Motor neuron (in vitro differentiated cells): Measurements from ENCODE around the gene SCAMP3. TPM values are rescaled to one million over a fixed set of nuclear protein-coding genes. Genes with fewer than 3 reads are reported as not detected.

ENCODE experiments used
- ATAC-seq, 8 experiments: fragments of 200-7000 bp; cut with Tn5 transposase; replicated peaks in 6 of 8; 2 replicates each; pipeline ENCODE4 v1.8.0; 2021; ENCODE audit warnings: mild to moderate bottlenecking in 8 of 8, moderate library complexity in 8 of 8
- H3K27ac ChIP-seq, 2 donors: fragments of 250-450 bp; sonication (Bioruptor Pico); 2 replicates each; pipeline ENCODE4 v1.9.0; 2021; ENCODE audit warnings: antibody characterized with exemption in 2 of 2, mild to moderate bottlenecking in 2 of 2, moderate library complexity in 1 of 2
- H3K4me1 ChIP-seq, 2 donors: fragments of 250-450 bp; sonication (Bioruptor Pico); replicated peaks in 1 of 2; 2 replicates each; pipeline ENCODE4 v1.6.1; 2021; ENCODE audit warnings: antibody characterized with exemption in 2 of 2, mild to moderate bottlenecking in 2 of 2, moderate library complexity in 1 of 2
- H3K4me3 ChIP-seq, 5 donors: fragments of 250-450 bp; sonication (Bioruptor Pico); 2 replicates each; pipeline ENCODE4 v1.9.0; 2021; ENCODE audit warnings: antibody characterized with exemption in 5 of 5, mild to moderate bottlenecking in 5 of 5, moderate library complexity in 4 of 5
- WGBS, 10 experiments: fragments of 450-650 bp; shearing (Covaris generic); methylation state at CpG; one replicate each; pipeline ENCODE4 v1.0.0; 2022; 5-methylcytosine and 5-hydroxymethylcytosine counted together
- in situ Hi-C, 9 experiments: fragments of 400-800 bp; cut with MboI; loops; one replicate each; pipeline ENCODE4 v1.15.0; 2021; ENCODE audit warnings: low sequenced_read_pairs in 9 of 9, low pct_unique_long_range_greater_than_20kb in 2 of 9; ENCODE audit not compliant: unreplicated experiment in 9 of 9
- total RNA-seq, 8 experiments: library from RNA; unstranded; fragments of 300-600 nt; gene quantifications; 2 replicates each; pipeline versions ENCODE4 v1.2.3 to v1.2.4, GENCODE V29; 2022

SCAMP3 gene
- total RNA-seq: 100 to 1,000 TPM in 3 of 8 experiments, 10 to 100 TPM in 5; 52.0 to 115 (median 80.0) TPM

DNA sequence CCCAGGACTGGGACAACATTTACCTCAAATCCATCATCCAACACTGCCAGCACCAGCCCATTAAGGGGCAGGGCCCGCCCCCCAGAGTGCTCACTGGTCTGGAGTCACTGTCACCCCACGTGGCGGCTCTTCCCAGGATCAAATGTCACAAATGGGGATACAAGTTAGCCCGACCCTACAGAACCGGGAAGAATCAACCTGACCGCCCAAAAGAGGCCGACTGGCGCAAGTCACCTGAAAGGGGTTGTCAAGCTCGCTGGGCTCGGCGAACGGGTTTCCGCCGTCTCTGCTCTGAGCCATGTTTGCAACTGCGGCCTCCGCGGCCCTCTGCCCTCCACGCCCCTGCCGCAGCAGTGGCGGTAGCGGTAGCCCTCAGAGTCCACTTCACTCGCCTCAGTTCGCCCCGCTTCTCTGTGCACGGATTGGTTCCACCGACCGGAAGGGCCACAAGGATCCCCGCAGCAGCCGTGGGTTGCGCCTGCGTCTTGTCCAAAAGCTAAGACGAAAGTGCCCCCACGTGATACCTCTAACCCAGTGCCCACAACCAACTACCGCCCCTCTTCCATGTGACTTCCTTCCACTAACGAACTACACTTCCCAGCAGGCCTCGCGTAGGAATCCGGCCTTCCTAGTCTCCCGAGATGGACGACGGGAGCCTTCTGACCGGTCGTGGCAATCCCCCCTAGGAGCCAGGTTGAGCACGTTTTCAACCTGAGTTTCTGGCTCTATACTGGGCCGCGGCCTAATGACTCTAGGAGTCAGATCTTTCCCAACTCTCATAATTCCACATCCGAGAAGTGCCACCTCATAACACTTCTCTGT is at the start of gene SCAMP3:
Gene SCAMP3, minus strand, starts transcription at position 509 of the 822 bp plus-strand sequence. Its CDS starts 209 bp downstream, at position 300.
- Histone ChIP-seq H3K27ac (peak within 1 kb of the TSS; percentile 71 to 75), H3K4me1 (peaks cover 8 to 12% of the 10 kb centered on the region in 2 donors), H3K4me3 (peak within 1 kb of the TSS; percentile 55 to 75 (median 67))
- 0 to 3% (median 0%) methylated on average over 2 to 30 of the region's 47 CpGs; no CpG with 5 or more reads in 1 of the 10 experiments for WGBS, 10 experiments
- ATAC-seq: peak; percentile 89 to 97 (median 95)
- in situ Hi-C loops: no loop called here

DNA sequence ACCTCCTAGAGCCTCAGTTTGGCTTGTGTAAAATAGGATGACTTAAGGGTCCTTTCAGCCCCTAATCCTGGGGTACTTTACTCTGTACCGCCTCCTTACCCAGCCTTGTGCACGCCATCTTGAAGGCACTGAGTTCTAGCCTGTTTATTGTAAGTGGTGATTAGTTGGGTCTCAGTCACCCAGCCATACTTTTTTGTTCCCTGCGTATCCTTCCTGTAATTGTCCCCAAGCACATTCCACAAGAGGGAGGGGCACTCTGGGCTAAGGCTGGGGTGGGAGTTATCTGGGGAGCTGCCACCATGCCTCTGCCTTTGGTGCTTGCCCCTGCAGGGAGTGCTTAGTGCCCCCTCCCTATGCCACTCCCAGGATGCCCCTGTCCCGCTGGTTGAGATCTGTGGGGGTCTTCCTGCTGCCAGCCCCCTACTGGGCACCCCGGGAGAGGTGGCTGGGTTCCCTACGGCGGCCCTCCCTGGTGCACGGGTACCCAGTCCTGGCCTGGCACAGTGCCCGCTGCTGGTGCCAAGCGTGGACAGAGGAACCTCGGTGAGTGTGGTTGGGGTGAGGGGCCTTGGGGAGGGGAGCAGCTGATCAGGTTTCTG is 47.4 kb upstream of the SCAMP3 start:
- Histone ChIP-seq H3K27ac (peak overlapping the region; percentile 77 to 89), H3K4me3 (peak overlapping the region; percentile 66 to 94 (median 75)), H3K4me1 (peaks cover 16 to 21% of the 10 kb centered on the region in 2 donors)
- WGBS, 10 experiments: 0 to 14% (median 0%) methylated on average over 1 to 4 of the region's 11 CpGs; no CpG with 5 or more reads in 7 of the 10 experiments
- in situ Hi-C loops: no loop called here
- ATAC-seq: peak in 1 of 8 experiments; percentile 3

DNA sequence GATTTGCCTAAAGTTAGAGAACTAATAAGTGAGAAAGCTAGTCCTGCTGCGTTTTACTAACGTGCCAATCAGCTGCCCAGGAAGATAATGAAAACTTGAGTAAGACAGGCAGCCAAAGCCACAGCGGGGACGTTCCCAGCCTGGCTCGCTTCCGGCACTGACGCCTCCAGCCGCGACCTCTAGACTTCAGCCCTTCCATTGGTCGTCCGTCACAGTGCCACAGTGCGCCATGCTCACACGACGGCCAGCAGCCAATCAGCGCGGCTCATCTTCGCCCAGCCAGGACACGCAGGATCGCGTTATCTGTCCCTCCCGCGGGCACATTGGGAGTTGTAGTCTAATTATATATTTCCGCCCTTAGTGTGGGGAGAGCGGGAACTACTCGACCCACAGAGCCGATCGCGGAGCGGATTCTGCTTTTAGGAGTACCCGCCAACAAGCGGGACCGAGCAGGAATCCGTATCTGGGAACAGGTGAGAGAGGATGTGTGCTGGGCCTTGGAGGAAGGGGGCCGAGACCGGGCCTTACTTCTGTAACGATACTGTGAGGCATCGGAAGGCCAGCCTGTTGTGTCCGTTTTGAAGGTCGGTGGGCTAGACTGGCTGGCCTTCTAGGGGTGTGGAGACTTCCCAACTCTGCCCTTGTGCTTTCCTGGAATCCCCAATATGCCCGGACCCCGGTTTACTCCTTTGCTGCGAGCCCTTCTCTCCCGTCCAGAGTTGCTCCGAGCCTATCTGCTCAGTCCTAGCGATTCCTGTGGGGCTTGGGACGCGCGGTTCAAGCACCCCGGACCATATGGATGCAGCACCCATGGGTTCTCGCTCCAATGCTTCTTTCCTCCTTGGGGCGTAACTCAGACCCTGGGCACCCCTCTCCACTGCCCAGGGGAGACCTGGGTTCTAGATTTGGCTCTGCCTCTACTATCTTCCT is 46.6 kb upstream of the SCAMP3 start, which contains the start of gene FDPS:
Gene FDPS, plus strand, starts transcription at position 374 of the 930 bp plus-strand sequence. CDS start 924 bp downstream, outside the sequence.
- Histone ChIP-seq H3K4me3 (peak within 1 kb of the TSS; percentile 66 to 94 (median 75)), H3K27ac (peak within 1 kb of the TSS; percentile 84 to 89), H3K4me1 (peaks cover 16 to 21% of the 10 kb centered on the region in 2 donors)
- in situ Hi-C loops: no loop called here
- ATAC-seq: peak; percentile 94 to 98 (median 97)
- 0 to 7% (median 0%) methylated on average over 1 to 44 of the region's 51 CpGs for WGBS, 10 experiments

DNA sequence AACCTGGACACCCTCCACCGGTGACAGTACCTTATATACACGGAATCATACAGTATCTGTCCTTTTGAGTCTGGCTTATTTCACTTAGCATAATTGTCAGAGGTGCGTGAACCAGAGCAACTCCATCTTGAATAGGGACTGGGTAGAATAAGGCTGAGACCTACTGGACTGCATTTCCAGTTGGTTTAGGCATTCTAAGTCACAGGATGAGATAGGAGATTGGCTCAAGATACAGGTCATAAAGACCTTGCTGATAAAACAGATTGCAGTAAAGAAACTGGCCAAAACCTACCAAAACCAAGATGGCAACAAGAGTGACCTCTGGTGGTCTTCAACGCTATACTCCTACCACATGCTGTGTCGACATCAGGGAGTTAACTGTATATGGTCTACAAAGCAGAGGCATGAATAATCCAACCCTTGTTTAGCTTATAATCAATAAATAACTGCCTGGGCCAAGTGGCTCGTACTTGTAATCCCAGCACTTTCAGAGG is 45.1 kb upstream of the SCAMP3 start:
- 0 to 100% (median 83%) methylated on average over 1 to 6 of the region's 6 CpGs; no CpG with 5 or more reads in 3 of the 10 experiments for WGBS, 10 experiments
- peak overlapping the region in 1 of 2 donors; percentile 75 for H3K27ac ChIP-seq
- peaks cover 16 to 21% of the 10 kb centered on the region in 2 donors for H3K4me1 ChIP-seq
- H3K4me3 ChIP-seq: no peak overlapping the region
- in situ Hi-C loops: no loop called here
- ATAC-seq: no peak

DNA sequence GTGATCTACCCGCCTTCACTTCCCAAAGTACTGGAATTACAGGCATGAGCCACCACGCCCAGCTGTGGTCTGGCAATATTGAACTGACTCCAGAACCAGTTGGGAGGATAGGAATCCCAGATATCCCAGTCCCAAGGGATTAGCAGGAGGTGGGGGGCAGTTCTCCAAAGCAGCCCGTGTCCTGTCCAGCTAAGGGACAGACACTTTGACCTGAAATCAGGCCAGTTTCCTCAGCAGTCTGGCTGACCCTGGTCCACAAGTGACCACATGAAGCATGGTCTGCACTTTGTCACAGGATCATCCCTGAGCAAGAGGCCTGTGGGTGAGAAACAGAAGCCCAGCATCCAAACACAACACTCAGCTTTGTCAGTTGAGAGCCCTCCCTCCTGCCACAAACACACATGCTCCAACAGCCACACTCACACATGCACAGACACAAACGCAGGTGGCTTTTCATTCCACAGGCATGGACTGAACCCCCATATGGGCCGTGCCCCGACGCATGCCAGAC is 43.8 kb upstream of the SCAMP3 start:
- H3K27ac ChIP-seq: no peak overlapping the region
- H3K4me1 ChIP-seq: peaks cover 16 to 21% of the 10 kb centered on the region in 2 donors
- in situ Hi-C loops: no loop called here
- no peak overlapping the region for H3K4me3 ChIP-seq
- ATAC-seq: no peak
- 60 to 90% (median 74%) methylated on average over 2 to 6 of the region's 7 CpGs; no CpG with 5 or more reads in 4 of the 10 experiments for WGBS, 10 experiments

DNA sequence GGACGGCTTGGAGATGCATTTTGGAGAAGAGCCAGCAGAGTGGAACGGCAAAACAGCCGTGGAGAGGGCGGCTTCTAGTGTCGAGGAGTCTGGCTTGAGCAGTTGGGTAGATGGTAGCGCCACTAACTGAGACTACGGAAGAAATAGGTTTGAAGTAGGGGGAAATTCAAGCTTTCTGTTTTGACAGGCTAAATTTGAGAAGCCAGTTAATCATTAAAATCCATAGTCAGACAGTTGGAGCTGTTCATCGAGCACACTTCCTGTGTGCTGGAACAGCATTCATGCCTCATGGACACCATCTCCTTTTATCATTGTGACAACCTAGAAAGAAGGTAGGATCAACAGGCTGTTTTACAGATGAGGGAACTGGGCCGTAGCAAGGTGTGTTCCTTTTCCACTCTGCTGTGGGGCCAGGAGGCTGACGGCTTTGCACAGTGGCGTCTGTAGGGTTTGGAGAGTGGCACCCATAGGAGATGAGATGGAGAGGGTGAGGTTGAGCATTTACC is 42.5 kb upstream of the SCAMP3 start:
- H3K27ac ChIP-seq: no peak overlapping the region
- in situ Hi-C loops: no loop called here
- ATAC-seq: no peak
- 53 to 100% (median 89%) methylated on average over 2 to 10 of the region's 11 CpGs for WGBS, 10 experiments
- H3K4me1 ChIP-seq: peaks cover 9 to 11% of the 10 kb centered on the region in 2 donors
- H3K4me3 ChIP-seq: no peak overlapping the region

DNA sequence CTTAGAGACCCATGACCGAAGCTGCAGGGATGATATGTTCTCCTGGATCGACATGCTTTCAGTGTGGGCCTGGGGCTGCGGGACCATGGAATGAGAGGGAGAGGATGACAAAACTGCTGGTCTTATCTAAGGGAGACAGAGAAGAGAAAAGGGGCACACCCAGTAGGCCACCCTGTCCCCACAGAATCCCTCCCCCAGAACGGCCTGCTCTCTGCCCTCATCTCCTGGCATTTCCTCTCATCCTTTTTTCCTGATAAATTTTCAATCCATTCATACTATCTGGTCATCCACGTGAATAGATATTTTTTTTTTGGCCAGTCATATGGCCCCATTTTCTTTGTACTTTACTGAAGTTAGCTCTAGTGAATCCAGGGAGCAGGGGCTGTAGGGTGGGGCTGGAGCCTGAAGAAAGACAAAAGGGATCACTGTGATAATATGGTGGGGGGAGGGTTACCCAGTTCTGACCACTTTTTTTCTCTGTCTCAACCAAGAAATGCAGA is 39.2 kb upstream of the SCAMP3 start, which contains the start of gene PKLR:
Gene PKLR, minus strand, starts transcription at position 97 of the 500 bp plus-strand sequence. Its CDS starts 43 bp downstream, at position 54.
- H3K4me1 ChIP-seq: peaks cover 18 to 21% of the 10 kb centered on the region in 2 donors
- ATAC-seq: no peak
- in situ Hi-C loops: no loop called here
- 0 to 94% (median 77%) methylated on average over 1 to 5 of the region's 5 CpGs; no CpG with 5 or more reads in 2 of the 10 experiments for WGBS, 10 experiments
- H3K27ac ChIP-seq: no peak within 1 kb of the TSS
- no peak within 1 kb of the TSS for H3K4me3 ChIP-seq

DNA sequence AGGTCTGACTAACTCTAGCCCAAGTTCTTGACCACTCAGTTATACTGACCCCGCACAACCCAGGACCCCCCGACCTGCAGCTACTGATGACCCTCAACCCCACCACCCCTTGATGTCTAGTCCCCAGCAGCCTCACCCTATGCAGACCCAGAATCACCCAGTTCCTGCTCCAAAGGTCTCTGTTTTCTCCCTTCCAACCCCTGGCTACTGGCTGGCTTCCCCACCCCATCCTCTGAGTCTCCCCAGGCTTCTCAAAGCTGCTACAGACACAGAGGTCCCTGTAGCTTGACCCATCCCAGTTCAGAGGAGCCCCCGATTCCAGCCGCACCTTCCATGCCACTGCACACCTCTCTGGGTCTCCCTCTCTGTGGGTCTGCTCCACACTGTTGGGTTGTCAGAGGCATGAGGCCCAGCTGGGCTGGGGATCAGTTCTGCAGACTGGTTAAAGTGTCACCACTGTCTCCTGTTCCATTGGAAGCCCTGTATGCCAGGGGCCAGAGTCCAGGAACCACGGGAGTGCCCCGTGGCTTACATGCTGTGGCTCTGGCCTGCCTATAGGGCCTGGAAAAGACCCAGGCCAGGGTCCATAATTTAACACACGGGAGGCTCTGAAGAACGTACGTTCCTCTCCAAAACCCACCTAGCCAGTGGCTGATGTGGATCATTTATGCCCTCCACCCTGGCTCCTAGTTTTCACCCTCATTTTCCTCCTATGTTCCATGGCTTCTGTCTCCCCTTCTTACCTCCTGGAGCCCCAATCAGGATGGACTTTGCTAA is 38.6 kb upstream of the SCAMP3 start:
- H3K4me3 ChIP-seq: no peak overlapping the region
- H3K27ac ChIP-seq: no peak overlapping the region
- WGBS, 10 experiments: 42 to 100% (median 83%) methylated on average over 2 to 8 of the region's 9 CpGs; no CpG with 5 or more reads in 2 of the 10 experiments
- no peak for ATAC-seq
- in situ Hi-C loops: no loop called here
- peaks cover 18 to 23% of the 10 kb centered on the region in 2 donors for H3K4me1 ChIP-seq

DNA sequence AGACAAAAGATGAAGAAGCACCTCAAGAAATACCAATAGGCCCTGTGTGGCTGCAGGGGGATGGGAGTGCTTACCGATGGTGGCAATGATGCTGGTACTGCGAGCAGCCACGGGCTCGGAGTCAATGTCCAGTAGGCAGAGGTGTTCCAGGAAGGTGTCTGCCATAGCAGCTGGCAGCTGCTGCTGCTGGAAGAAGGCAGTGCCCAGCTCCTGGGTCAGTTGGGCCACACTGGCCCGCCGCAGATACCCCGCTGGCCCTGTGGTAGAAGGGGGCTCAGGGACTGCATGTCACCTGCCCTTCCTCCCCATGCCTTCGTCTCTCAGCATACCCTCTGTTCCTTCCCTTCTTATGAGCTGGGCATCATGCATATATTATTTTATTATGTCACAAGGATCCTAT is 37.9 kb upstream of the SCAMP3 start:
- peaks cover 18 to 23% of the 10 kb centered on the region in 2 donors for H3K4me1 ChIP-seq
- 80 to 93% (median 90%) methylated on average over 1 to 8 of the region's 8 CpGs; no CpG with 5 or more reads in 3 of the 10 experiments for WGBS, 10 experiments
- in situ Hi-C loops: no loop called here
- H3K4me3 ChIP-seq: no peak overlapping the region
- no peak overlapping the region for H3K27ac ChIP-seq
- ATAC-seq: no peak

DNA sequence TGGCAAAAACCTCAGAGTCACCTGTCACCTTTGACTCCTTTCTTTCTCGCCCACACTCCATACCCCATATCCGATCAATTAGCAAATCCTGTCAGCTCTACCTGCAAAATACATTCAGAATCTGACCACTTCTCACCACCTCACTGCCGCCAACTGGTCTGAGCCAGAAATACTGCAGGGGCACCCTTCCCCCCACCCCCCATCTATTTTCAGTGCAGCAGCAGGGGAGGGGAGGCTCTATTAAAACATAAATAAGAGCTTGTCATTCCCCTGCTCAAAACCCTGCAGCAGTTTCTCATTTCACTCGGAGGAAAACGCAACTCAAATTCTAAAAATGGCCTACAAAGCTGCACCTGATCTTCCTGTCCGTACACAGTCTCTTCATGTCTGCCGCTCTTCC is 35.2 kb upstream of the SCAMP3 start:
- ATAC-seq: peak in 5 of 8 experiments; percentile 66 to 90 (median 87)
- WGBS, 10 experiments: 0 to 82% (median 61%) methylated on average over 1 to 7 of the region's 7 CpGs
- H3K4me3 ChIP-seq: no peak overlapping the region
- H3K27ac ChIP-seq: peak overlapping the region; percentile 62 to 73
- in situ Hi-C loops: no loop called here
- peaks cover 18 to 23% of the 10 kb centered on the region in 2 donors for H3K4me1 ChIP-seq

DNA sequence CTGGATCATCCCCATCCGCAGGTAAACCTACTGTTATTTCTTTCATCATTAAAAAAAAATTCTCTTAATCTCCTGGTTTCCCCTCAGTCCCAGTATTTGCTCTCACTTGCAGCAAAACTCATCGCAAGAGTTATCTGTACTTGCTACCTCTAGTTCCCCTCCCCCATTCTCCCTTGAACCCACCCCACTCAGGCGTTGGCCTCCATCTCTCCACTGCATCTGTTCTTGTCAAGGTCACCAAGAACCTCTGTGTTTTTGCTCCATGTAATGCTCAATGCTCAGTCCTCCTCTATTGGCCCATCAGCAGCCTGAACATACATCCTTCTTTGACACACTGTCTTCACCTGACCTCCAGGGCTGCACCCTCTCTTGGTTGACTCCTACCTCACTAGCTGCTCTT is 34.5 kb upstream of the SCAMP3 start:
- 86 to 100% (median 97%) methylated on average over 1 to 3 of the region's 3 CpGs; no CpG with 5 or more reads in 4 of the 10 experiments for WGBS, 10 experiments
- in situ Hi-C loops: no loop called here
- ATAC-seq: no peak
- Histone ChIP-seq H3K4me3 (no peak overlapping the region), H3K4me1 (peaks cover 18 to 23% of the 10 kb centered on the region in 2 donors), H3K27ac (peak overlapping the region; percentile 62 to 73)
